ENCODE data around the gene IQGAP2.
"Not testable (repeated sequence)": the region's sequence is repeated elsewhere in the genome, so short reads cannot be mapped to it uniquely, and the experiment has no call there.

Gene IQGAP2

DNA sequence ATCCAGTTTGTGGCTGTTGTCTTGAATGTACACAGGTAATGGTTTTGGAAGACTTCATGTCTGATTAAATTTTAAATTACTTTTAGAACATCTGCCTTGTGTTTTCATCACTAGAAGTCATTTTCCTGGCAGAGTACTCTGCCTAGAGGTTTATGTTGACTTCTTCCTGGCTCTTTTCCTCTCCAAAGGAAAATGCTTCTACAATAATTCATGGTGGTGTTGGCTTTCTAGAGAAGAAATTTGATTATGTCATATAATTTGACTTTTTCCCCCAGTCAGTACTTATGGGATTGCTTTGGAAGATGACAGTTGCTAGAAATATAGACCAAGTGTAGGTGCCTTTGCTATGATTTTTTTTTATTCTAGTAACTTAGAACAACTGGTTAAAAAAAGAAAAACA lies 173.4 kb downstream of the IQGAP2 start:
- no peak for DNase-seq (ENCODE audit: low spot score)

- DNase-seq (ENCODE audit: low spot score): no peak
Measured at GRCh38 chr5:76576996-76577395, 173.9 kb downstream of the IQGAP2 start.

GRCh38 chr5:76579166-76579937 lies 176.3 kb downstream of the IQGAP2 start:
- no peak for DNase-seq (ENCODE audit: low spot score)

DNA sequence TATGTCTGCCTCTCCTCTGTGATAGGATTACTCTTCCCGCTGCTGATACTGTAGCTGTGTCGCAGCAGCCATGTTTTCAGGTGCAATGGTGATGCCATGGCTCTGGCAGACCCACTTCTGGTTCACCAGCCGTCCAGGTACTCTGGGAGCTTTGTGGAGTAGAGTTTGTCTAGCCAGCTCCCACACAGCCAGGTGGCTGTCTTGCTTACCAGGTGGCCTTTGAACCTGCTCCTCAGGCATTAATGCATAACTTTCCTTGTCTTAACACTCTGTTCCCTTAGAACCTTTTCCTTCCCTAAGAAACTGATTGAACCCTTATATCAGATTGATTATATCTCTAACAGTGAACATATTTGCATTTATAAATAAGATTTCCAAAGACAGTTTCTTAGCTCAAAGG lies 177.9 kb downstream of the IQGAP2 start:
- no peak for DNase-seq (ENCODE audit: low spot score)

- no peak for DNase-seq (ENCODE audit: low spot score)
Measured at GRCh38 chr5:76582230-76583162, 179.4 kb downstream of the IQGAP2 start.

GRCh38 chr5:76583163-76584047 lies 180.3 kb downstream of the IQGAP2 start:
- DNase-seq (ENCODE audit: low spot score): peak; percentile 37

DNA sequence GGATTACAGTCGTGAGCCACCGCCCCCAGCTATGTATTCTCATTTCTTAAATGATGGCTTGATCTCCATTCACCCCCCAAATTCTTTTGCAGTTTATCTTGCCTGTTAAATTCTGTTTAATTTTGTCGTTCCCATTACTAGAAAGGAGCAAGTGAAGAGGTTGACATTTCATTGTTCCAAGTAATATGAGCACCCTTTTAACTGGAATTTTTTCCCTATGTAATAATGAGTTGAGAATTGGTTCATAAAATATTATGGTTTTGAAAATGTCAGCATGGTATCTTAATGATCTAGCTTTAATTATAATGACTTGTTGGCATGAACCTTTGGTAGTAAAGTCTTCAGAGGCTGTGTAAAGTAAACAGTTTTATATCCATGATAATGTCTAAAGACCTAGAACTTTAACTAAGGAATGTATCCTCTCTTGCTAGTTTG lies 182.7 kb downstream of the IQGAP2 start:
- no peak for DNase-seq (ENCODE audit: low spot score)

- no peak for DNase-seq (ENCODE audit: low spot score)
Measured at GRCh38 chr5:76586531-76586930, 183.4 kb downstream of the IQGAP2 start.

- DNase-seq (ENCODE audit: low spot score): no peak
Measured at GRCh38 chr5:76590027-76590426, 186.9 kb downstream of the IQGAP2 start.

- no peak for DNase-seq (ENCODE audit: low spot score)
Measured at GRCh38 chr5:76591366-76591765, 188.3 kb downstream of the IQGAP2 start.

GRCh38 chr5:76592692-76593091 lies 189.6 kb downstream of the IQGAP2 start:
- no peak for DNase-seq (ENCODE audit: low spot score)

DNA sequence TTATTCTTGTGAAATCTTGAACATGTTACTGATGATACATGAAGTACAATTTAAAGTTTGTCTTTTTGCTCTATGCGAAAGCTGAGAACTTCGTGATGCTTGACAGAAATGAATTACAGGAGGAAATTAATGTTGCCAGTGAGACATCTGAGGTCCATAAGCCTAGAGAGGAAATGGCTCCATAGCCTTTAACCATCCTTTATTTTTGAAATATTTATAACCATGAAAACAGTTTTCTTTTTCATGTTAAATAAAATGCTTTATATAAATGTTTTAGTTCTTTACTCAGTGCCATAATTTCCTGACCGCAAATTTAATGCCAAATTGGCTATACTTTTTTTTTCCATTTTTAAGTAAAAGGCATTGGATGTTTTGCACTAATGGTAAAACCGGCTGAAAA lies 191.0 kb downstream of the IQGAP2 start:
- no peak for DNase-seq (ENCODE audit: low spot score)

DNA sequence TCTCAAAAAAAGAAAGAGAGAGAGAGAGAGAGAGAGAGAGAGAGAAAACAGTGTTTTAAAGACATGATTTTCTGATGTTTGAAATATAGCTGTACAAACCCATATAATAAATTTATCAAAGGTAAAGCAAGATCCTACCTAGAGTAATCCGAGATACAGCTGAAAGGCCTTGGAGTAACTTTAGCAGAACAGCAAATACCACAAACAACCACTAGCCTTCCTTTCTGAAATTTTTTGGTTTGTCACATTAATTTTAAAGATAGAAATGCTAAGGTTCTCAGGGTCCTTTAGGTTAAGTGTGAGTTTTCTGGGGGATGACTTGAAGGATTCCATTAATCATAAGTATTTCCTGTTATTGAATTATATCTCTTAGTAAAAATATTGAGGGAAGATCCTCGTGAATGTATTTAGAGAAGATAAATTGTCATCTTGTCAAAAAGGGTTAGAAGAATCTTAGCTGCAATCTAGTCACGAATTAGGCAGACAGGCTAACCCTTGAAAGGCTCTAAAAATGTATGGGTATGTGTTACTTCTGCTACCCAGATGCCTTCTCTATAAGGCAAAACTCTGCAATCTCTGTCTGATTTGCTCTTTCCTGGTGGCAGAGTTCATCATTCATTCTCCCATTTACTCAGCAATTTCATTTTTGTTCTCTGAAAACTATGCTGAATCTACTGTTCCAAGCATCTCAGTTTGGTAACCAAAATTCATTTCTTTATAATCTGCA lies 192.8 kb downstream of the IQGAP2 start:
- DNase-seq (ENCODE audit: low spot score): no peak

- no peak for DNase-seq (ENCODE audit: low spot score)
Measured at GRCh38 chr5:76598531-76598930, 195.4 kb downstream of the IQGAP2 start.

DNA sequence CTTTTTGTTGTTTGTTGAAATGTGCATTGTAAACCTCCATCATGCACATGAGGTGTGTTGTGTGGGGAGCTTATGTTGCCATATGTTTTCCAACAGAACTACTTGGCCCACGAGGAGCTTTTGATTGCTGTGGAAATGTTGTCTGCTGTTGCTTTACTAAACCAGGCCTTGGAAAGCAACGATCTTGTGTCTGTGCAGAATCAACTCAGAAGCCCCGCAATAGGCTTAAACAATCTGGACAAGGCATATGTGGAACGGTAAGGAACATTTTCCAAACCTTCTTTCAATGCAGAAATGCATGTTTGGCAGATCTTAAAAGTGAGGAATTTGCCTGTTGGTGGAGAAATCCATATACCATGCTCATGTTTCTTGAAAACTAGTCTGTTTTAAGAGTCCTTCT lies 197.6 kb downstream of the IQGAP2 start:
- no peak for DNase-seq (ENCODE audit: low spot score)

DNA sequence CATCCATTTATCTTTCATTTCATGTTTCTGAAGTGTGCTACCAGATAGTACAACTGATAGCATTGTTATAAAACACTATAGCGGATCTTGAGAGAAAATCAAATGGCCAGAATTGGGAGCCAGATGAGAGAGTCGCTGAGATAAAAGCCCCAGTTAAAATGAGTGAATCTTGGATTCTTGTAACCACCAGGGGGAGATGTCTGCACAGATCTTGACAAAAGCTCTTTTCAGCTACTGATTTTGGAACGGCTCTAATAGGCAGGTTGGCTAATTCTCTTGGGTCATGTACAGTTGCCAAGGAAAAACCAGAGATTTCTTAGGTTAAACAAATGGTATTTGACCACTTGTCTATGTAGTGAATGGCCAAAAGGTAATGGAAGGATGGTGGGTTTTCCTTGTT lies 198.4 kb downstream of the IQGAP2 start:
- peak; percentile 60 for DNase-seq (ENCODE audit: low spot score)

DNA sequence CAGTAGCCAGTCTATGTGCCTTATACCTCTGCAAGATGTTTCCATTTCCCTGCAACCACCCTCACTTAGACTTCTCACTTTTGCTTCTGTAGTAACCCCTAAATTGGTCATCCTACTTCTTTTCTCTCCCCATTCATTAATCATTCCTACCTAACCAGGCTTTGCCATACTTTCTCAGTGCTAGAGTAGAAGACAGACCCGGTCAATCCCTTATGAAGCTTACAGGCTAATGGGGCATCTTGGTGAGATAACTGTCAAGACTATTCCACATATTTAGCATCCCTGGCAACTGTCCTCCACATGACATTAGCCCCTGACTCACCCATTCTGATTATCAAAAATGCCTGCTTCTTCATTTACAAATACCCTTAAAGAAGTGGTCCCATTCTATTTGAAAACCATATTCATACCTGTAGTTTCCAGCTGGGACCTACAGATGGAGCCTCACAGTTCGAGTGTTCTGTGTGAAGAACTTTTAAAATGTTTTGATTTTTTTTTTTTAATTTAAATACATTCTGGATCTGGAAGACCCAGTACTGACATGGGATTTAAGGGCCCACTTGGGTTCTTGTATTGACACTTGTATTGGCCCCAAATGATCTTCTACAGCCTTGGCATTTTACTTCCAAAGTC lies 199.1 kb downstream of the IQGAP2 start:
- DNase-seq (ENCODE audit: low spot score): no peak

GRCh38 chr5:76603991-76604390 lies 200.9 kb downstream of the IQGAP2 start:
- not testable (repeated sequence) for DNase-seq (ENCODE audit: low spot score)

GRCh38 chr5:76604838-76605237 lies 201.8 kb downstream of the IQGAP2 start:
- peak; percentile 14 for DNase-seq (ENCODE audit: low spot score)

DNA sequence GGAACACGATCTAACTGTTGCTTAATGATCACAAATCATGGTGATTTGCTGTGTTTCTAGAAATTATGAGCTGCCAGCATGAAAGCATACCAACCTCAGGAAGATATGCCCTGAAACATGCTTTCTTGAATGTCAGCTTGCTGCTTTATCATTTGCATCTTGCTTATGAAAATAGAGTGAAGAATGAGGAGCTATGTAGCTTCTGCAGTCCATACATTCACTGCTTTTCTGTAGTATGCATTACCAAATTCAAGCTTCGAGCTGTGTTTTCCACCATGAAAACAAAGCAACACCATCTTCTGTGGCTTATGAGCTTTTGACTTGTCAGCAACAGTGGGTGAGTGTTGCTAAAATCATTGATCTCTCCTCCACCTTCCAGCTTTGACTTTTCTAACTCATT lies 203.6 kb downstream of the IQGAP2 start:
- no peak for DNase-seq (ENCODE audit: low spot score)

DNA sequence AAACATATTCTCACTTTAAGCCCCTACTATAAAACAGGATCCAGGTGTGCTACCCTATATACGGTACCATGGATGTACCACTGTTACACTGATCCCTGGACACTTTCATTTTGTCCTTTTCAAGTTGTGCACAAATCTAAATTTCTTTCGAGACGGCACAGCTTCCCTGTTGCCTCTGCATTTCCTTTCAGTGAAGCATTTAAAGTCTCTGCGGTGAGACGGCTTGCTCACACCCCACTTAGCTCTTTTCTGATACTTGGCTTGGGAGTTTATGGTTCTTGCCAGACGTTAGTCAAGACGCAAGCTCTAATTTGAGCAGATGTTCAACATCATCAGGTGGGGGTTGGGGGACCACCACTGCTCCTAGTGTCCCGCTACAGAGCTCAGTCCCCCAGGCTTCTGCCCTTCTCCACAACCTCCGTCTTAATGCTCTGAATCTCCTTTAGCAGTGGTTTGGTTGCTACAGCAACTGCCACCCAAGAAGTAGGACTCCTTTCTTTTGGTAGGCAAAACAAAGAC lies 204.3 kb downstream of the IQGAP2 start:
- DNase-seq (ENCODE audit: low spot score): no peak

Measured in LoVo (cell line).